HG03439 (cell line): Measurements from ENCODE around the gene RFNG.

Source experiments
- ATAC-seq: cut with Tn5 transposase; IDR thresholded peaks from one replicate; pipeline ENCODE4 v1.9.1; 2021; ENCODE audit warnings: mild to moderate bottlenecking, moderate library complexity; ENCODE audit not compliant: unreplicated experiment

Gene RFNG

DNA sequence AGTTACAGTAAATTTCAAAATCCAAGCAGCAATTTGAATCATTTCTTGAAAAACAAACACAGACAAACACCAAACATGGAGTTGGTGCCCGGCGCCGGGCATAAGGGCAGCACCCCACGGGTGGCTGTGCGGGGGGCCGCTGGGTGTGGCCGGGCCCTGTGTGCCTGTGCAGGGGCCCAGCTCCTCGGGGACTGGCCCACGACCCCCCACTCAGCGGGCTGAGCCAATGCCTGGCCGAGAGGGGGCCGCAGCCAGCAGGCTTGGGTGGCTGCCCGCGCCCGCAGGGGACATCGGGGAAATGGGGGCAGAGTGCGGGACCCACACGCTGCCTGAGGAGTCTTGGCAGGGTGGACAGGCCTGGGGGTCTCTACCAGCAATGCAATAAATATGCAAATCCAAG is 26.8 kb upstream of the RFNG start:
- ATAC-seq, result no peak

DNA sequence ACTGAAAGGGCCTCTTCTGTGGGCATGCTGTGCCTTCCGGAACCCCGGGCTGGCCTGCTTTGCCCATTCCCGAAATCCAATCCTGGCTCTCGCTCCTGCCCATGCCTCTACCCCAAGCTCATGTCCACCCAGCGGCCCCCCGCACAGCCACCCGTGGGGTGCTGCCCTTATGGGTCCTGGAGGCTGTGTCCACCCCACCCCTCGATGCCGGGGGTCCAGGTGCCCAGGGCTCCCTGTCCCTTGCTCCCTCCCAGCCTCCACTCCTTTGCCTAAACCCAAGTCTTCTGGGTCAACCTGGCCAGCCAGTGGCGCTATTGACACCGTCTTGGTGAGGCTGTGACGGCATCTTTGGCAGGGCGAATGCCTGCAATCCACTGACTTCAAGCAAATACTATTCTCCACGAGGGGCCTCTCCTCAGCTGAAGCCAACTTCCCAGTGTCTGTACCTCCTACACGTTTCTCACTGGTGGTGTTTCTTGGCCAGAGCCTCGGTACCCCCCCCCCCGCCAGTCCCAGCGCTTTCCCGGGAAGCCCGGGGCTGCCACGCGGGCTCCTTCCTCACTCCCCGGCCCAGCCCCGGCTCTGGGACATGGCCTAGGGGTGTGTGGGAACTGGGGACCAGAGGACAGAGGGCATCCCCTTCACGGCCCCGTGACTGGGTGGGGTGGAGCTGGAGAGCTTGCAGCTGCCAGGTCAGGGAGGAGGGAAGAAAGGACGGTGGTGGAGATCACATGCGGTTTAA is 26.2 kb upstream of the RFNG start:
- no peak for ATAC-seq

DNA sequence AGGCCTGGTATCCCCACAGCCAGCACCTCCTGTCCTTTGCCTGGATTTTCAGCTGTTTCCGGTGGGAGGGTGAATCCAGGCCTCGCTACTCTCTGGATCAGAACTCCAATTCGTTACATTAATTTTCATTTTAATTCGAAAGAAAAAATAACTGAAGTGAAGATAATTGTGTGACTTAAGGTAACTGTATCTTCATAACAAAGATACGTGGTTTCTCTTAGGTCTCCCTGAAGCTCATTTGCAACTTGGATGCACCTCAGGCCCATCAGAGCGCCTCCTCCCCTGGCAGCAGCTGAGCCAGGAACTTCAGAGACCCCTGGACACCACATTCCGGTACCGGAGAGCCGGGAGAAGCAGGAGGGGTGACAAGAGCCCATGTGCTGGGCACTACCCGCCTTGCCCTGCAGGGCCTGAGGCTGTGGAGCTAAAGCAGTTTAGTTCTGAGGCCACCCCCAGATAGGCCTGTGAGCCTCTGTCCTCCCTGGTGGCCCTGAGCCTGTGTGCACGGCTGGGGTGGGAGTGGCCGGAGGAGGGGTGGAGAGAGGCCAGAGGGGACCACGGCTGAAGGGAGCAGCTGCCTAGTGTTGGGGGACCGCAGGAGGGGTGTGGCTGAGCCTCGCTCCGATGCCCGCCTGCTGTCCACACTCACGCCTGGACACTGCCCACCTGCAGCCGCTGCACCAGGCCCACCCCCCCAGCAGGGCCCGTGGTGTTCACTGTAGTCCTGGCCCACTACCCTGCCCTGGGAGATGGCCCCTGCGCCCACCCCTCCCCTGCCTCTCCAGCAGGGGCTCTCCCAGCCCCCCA is 25.4 kb upstream of the RFNG start:
- no peak for ATAC-seq

DNA sequence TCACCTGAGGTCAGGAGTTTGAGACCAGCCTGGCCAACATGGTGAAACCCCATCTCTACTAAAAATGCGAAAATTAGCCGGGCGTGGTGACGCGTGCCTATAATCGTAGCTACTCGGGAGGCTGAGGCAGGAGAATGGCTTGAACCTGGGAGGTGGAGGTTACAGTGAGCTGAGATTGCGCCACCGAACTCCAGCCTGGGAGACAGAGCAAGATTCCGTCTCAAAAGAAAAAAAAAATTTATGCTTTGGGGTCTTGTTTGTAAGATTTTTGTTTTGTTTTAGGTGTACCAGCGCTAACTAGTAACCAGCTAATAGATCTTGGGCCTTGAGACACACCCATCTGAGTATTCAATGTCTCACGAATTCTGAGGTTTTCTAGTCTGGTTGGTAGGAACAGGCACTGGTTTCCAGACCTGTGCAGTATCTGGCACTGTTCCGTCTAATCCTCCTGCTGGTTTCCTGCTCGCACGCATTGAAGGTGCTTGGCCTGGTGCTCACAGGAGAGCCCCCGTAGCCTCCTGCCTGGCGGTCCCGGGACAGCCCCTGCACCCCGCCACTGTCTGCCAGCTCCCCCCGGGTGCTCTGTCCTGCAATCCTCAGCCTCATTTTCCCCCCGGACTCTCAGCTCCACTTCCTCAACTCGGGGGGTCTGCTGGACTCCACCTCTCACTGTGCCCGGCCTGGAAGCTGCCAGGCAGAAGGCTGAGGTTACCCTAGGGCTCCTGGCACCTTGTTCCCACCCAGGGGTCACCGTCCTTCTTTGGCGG is 24.6 kb upstream of the RFNG start:
- ATAC-seq, result no peak

DNA sequence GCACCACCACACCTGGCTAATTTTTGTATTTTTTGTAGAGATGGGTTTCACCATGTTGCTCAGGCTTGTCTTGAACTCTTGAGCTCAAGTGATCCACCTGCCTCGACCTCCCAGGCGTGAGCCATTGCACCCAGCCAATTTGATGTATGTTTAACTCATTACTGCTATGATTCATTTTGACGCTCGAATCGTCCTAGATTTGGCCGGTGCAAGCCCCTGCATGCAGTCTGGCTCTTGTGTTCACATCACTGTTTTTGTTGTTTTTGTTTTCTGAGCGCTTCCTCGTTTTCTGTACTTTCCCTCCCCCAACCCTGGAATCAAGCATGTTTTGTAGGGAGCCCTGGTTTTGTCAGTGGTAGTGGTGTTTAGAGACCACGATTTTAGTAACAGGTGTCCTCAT is 21.8 kb upstream of the RFNG start:
- ATAC-seq, result no peak

DNA sequence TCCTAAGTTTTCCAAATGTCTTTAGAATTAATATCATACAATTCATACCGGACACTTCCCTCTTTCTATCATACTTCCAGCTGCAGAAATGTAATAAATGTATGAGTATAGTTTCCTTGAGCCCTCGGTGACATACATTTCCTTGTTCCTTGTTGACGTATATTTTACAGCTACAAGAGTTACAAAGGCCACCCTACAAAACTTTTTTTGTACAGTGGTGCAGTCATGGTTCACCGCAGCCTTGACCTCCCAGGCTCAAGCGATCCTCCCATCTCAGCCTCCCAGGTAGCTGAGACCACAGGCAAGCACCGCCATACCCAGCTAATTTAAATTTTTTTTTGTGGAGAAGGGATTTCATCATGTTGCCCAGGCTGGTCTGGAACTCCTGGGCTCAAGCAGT is 21.2 kb upstream of the RFNG start:
- ATAC-seq, result no peak

DNA sequence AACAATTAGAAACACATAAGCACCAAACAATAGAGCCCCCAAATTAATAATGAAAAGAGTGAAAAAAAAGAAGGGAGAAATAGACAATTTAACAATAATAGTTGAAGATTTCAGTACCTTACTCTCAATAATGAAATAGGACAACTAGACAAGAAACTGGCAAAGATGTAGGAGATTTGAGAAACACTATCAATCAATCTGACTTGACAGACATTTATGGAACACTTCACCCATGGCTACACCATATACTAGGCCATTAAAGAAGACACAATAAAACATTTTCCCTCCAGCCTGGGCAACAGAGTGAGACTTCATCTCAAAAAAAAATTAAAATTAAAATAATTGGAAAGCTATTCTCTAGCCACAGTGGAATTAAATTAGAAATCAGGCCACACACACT is 19.0 kb upstream of the RFNG start:
- no peak for ATAC-seq

DNA sequence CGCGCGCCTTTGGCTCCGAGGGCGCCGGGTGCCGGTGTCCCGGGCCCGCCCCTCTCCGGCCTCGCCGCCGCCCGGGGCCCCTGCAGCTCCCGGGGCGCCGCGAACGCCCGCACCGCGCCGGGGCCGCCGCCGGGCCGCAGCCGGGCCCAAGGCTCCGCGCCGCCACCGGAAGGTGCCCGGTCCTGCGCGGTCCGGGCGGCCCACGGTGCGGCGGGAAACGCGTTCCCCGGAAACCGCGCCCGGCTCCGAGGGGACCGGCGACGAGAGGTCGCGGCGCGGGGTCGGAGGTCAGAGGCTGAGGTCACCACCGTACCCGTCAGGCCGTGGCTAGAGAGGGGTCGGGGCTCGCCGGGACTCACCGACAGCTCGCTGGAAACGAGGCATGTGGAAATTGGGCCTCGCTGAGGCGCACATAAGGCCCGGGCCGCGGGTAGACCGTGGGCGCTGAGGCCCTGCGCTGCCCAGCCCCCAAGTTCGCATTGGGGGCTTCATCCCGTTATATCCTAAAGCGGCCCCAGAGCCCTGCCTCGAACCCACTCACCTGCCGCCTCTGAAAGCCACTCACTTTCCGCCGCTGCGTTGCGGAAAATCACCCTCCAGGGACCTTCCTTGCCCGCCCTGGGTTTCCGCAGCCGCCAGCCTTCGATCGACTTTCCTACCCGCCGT is 14.2 kb upstream of the RFNG start, which contains the start of gene DUS1L:
Gene DUS1L, minus strand, starts transcription at position 167 of the 666 bp plus-strand sequence. CDS start 745 bp downstream, outside the sequence.
- ATAC-seq, result no peak

DNA sequence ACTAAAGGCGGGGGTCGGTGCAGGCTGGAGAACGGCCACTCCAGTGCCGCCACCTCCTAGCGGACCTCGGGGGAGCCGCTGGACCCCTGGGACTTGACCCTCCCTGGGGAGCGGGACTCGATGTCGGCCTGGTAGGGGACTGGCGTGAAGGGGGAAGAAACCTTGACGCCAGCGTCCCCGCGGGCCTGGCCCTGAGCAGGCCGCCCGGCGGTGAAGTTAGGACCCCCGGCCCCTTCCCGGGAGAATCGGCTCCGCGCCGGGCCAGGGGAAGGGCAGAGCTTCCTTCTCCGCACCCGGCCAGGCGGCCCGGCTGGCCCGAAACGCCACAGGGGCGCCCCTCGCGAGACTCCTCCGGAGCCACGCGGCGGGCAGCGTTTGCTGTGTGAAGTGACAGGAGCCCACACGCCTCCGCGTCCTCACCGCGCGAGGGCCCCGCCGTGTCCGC is 13.6 kb upstream of the RFNG start:
- no peak for ATAC-seq

DNA sequence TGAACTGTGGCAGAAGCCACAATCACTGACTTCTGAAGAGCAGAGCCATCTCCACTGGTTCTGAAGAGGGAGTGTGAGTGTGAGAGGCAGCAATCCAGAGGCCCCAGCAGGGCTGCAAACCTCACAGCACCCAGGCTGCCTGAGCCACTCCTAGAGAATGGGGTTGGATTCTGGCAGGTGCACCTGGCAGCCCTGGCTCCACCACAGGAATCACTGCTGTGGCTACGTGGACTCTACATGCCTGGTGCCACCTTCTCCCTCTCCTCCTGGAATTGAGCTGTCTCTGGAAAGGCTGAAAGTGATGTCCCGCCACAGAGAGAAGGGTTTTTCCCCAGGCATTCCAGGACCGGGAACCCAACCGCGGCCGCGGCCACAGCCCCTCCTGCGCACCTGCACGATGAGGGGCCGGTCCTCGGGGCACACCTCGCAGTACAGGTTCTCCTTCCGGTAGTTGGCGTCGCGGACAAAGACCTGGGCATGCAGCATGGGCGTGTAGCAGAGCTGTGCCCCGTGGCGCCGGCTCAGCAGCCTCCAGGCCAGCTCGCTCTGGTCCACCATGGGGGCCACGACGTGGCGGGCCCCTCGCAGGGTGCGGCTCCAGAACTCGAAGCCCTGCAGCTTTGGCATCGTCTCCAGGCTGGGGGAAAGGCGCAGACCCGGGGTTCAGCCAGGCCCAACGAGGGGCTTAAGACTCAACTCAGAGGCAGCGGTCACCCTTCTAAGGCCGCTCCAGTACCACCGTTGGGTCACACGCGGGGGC is 13.0 kb upstream of the RFNG start:
- ATAC-seq, result no peak

DNA sequence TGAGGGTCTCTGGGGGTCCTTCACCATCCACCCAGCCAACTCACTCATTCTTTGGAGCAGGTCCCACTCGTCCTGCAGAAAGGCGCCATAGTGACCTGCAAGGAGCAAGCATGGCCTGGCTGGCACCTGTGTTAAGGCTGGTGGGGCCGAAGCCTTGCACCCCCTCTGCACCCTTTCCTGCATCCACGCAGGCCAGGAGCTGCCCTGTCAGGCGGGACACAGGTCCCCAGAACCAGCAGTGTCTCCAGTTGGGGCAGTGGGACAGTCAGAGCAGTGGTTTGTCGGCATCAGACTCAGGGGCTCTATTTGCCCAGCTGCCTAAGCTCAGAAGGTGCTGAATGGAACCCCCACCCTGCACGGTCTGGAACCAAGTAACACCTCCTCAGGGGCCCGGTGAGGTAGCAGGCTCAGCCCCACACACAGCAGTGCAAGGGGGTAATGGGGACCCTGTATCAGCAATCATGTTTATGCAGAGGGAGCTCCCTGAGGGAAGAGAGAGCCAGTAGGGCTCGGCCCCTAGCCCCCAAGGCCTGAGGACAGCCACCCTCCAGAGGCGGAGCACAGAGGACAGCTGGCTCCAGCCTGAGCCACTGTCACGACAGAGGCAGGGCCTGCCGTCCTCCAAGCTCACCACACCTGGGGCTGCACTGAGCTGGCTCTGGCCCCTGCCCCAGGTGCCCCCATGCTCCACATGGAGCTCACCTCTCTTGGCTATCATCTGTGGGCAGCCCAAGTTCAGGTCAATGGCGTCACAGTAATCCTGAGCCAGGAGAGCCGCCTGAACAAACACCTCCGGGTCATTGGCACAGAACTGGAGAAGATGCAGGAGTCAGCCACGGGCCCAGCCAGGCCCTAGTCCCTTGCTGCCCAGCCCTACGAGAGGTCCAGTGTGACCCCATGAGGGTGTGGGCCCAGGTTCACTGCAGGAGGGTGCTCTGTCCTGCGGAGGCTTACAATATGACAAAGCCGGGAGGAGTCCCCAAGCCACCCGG is 12.1 kb upstream of the RFNG start:
- no peak for ATAC-seq

DNA sequence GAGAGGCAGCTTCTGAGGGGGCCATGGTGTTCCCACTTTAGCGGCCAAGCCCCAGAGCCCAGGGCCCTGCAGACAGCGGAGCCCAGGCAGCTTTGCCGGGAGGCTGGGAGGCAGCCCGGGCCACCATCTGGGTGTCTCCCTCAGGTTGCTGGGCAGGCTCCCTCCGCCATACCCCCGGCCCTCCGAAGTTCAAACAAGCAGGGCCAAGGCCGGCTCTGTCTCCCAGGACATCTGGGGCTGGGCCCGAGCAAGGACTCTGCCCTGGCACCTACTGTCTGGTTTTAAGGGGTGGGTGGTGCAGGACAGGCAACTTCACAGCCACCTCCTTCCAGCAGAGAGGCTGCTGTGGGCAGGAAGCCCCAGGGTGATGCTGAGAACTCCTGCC is 11.4 kb upstream of the RFNG start:
- ATAC-seq, result no peak

DNA sequence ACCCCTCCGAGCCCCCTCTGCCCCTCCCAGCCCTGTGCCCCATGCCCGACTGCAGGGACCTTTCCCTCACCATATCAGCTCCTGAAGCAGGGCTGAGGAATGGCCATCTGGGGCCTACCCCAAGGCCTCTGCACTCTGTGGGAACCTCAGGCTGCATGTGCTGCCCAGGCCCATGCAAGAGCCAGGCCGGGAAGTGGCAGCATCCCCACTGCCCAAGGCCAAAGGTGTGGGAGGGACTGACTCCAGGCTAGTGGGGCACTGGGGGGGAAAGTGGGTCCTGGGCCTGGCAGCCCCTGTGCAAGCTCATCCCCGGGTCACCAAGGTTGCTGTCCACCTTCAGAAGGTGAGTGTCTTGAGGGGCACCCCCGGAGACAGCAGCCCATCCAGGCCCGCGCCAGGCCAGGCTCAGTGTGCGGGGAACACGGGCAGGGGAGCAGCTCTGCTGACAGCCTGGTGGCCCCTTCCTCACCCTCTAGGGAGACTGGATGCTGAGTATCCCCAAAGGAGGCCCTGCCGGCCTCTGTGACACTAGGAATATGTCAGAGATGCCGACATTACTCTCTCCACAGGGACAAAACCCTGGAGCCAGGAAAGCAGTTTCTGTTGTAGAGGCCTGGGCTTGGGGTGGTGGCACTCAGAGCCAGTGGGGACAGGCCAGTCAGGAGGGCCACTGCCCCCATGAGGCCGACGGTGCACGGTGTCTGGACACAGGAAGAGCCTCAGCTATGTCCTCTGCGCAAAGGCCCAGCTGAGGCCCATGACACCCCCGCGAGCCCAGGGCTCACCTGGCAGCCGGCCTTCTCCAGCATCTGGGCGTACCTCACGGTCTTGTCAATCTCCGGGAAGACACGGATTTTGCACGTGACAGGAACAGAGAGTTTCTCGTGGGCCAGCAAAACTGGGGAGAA is 10.7 kb upstream of the RFNG start:
- no peak for ATAC-seq

DNA sequence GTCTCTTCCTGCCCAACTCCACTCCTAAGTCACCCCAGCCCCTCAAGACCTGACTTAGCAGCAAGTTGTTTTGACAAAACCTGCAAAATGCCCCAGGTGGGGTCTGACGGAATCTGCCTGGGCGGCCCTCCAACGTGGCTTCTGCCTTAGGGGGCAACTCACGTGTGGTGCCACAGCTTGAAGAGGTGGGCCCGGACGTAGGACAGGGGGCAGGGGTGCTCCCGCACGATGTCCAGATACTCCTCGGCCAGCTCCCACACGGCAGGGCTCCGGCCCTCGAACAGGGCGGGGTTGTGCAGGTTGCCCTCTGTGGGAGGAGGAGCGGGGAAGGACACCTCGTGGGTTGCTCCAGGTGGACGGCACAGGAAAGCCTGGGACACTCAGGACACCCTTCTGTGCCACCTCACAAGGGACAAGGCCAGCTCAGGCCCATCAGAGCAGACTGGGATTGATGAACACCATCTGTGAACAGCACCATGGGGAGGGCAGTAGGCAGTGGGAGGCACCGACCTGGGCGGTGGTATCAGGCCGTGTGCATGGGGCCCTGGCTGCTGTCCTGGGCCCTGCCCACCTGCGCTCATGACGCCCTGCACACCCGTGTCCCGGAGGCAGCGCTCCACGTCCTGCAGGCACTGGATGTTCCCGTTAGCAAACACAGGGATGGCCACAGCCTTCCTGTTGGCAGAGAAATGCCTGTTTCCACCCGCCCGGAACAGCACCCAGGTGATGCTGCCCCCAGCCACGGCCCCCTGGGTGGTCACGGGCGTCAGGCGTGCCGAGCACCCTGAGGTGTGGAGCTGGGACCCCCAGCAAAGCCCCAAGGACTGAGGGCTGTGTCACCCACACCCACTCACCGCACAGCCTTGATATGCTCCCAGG is 9.7 kb upstream of the RFNG start:
- ATAC-seq, result no peak

DNA sequence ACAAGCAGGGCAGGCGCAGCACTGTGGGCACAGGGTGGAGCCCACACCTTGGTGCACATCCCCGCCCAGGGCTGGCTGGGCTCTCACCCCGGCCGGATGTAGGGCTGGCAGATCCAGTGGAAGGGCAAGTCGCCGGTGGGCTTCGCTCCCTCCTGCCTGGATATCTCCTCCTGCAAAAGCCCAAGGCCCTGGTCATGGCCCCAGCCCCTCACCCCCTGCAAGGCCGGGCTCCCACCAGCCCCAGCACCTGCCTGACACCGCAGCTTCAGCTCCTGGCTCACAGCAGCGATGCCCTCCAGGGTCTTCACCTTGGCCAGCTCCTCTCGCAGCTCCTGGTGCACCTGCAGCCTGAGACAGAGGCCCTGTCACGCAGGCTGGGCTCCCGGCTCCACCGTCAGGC is 9.0 kb upstream of the RFNG start:
- ATAC-seq, result no peak

DNA sequence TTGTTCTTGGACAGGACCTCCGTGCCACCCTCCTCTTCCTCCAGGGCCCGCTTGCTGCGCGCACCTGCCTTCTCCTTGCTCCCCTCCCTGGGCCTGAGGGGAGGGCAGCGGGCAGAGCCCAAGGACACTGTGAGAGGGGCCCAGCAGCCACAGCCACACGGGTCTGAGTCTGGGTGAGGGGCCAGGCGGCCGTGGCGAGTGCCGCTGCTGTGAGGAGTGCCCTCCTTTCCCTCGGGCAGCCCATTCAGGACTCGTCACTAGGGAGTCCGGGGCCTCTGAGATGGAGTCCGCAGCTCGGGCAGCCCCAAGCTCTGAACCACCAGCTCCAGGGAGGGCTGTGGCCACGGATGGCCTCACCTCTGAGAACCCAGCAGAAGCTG is 8.4 kb upstream of the RFNG start:
- no peak for ATAC-seq
